Colonic mucosa (tissue), 4 donors: Measurements from ENCODE around the gene ZDHHC11B. TPM values are rescaled to one million over a fixed set of nuclear protein-coding genes. Genes with fewer than 3 reads are reported as not detected.
A peak's percentile ranks its signal among the peaks of the same experiment; 100 is the strongest.
"Not testable (repeated sequence)": the region's sequence is repeated elsewhere in the genome, so short reads cannot be mapped to it uniquely, and the experiment has no call there.

Experiments
- DNase-seq: peaks from one replicate; pipeline ENCODE4 v3.0.0-alpha.2; 2020
- H3K27ac ChIP-seq: fragments of 200-600 bp; one replicate; pipeline ENCODE4 v1.8.0; 2021
- H3K27me3 ChIP-seq: fragments of 200-600 bp; one replicate; pipeline ENCODE4 v1.8.0; 2021
- H3K36me3 ChIP-seq: fragments of 200-600 bp; one replicate; pipeline ENCODE4 v1.8.0; 2021
- H3K4me1 ChIP-seq: fragments of 200-600 bp; one replicate; pipeline ENCODE4 v1.8.0; 2021; ENCODE audit warnings: mild to moderate bottlenecking
- H3K4me3 ChIP-seq: fragments of 200-600 bp; one replicate; pipeline ENCODE4 v1.8.0; 2021
- H3K9ac ChIP-seq, 2 donors: one replicate each; pipeline ENCODE4 v1.7.0; 2013; ENCODE audit warnings: control low read depth in 2 of 2, low read depth in 2 of 2, low read length in 2 of 2
- H3K9me3 ChIP-seq: fragments of 200-600 bp; one replicate; pipeline ENCODE4 v1.8.0; 2021
- intact Hi-C: fragments of 100-400 bp; cut with DNase I; formaldehyde crosslinking; loops from one replicate; pipeline ENCODE4 v1.14.1; 2022
- total RNA-seq, 2 donors: library from RNA; stranded (reverse); fragmentation: NEBNext Ultra II Directional in 1 of 2; extraction: Animal tissue kit (Norgen Biotek cat#: 25700) in 1 of 2; gene quantifications; one replicate each; pipeline ENCODE4 v1.2.1, GENCODE V29; 2021
- donor health status: healthy.
- donor health status: DM: no; HTN: no; CAD: no.
- donor health status: DM: no; HTN: no; CAD: no.

The ZDHHC11B gene
- total RNA-seq, 2 donors from 2014 or later = 1.4 to 2.4 TPM

GRCh38 chr5:794948-795347 lies 10.4 kb upstream of the ZDHHC11B start:
- H3K9me3 ChIP-seq, H3K4me3 ChIP-seq, H3K9ac ChIP-seq, intact Hi-C loops, H3K27ac ChIP-seq, H3K27me3 ChIP-seq, H3K36me3 ChIP-seq, H3K4me1 ChIP-seq, DNase-seq: not testable (repeated sequence)

- not testable (repeated sequence) for H3K9me3 ChIP-seq
These were observed 4.2 kb upstream of the ZDHHC11B start for GRCh38 chr5:788703-789102.

DNA sequence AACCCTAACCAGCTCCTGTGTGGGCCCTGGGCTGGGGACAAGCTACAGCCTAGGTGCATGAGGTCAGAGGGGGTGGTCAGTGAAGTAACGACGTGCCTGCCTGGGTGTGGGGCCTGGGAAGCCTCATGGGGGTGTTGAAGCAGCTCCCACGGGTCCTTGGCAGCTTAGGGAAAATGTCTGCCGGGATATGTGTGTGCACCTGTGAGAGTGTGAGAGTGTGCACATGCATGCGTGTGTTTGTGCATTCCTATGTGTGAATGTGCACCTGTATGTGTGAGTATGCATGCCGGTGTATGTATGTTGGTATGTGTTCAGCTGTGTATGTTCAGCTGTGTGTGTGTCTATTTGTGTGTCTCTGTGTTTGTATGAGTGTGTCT lies 3.3 kb upstream of the ZDHHC11B start:
- not testable (repeated sequence) for H3K9ac ChIP-seq

More at GRCh38 chr5:788703-789102, 4.2 kb upstream of the ZDHHC11B start:
- intact Hi-C loops, H3K4me1 ChIP-seq, H3K9ac ChIP-seq, DNase-seq, H3K27me3 ChIP-seq, H3K27ac ChIP-seq, H3K36me3 ChIP-seq, H3K4me3 ChIP-seq: not testable (repeated sequence)

DNA sequence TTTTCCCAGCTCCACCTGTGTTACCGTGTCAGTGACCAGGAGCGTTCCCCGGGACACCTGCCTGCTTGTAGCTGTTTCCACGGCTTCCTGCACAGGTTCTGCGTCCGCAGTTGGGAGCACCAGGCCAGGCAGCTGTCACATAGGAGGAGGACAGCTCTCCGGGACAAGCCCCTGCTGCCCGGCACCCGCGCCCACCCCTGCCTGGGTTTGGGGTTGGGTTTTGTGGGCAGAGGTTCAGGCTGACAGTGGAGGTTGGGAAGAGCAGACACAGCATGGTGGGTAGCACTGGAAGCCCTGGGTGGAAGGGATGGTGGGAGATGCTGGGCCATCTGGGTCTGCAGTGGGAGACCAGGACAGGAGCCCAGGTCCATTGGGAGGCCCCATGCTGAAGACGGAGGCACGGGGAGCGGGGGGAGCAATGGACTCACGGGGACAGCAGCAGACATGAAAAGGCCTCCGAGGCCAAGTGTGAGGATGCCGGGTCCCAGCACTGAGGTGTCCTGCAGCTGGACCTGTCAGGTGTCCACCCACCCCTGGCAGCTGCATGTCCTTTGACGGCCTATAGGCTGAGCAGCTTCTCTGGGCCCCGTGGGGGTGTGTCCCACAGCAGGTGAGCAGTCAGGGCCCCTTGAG lies 2.8 kb upstream of the ZDHHC11B start:
- H3K27me3 ChIP-seq, DNase-seq, H3K9ac ChIP-seq, H3K4me3 ChIP-seq, H3K4me1 ChIP-seq, H3K27ac ChIP-seq, intact Hi-C loops, H3K9me3 ChIP-seq, H3K36me3 ChIP-seq: not testable (repeated sequence)

More for the DNA sequence above, 3.3 kb upstream of the ZDHHC11B start:
- H3K4me1 ChIP-seq, H3K4me3 ChIP-seq, H3K27me3 ChIP-seq, intact Hi-C loops, H3K9me3 ChIP-seq, DNase-seq, H3K36me3 ChIP-seq, H3K27ac ChIP-seq: not testable (repeated sequence)

DNA sequence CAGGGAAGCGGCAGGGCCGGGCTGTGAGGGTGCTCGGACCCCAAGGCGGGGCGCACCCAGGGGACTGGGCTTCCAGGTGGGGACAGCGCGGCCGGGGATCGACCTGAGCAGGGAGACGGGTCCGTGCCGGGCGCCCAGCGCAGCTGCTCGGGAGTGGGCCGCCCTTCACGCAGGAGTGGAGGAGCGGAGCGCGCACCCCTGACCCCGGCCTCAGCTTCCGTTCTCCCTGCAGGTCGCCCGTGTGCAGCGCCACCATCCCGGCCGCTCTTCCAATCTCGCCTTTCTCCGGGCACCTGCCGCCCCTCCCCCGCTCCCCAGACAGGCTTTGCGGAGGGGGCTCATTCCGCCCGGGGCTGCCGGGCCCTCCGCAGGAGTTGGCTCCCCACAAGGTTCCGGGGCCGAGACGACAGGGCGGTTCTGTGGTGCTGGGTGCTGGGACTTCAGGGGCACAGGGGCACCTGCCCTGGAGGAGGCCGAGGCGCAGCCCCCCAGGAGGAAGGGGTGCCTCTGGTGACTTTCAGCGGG lies 714 bp upstream of the ZDHHC11B start:
- H3K9me3 ChIP-seq, H3K27ac ChIP-seq, DNase-seq, H3K27me3 ChIP-seq, H3K36me3 ChIP-seq, H3K4me1 ChIP-seq, intact Hi-C loops: not testable (repeated sequence)
- Histone ChIP-seq H3K4me3 (peak overlapping the region; percentile 68), H3K9ac (peak overlapping the region in 1 of 2 donors; percentile 33)

GRCh38 chr5:783881-784427 lies 575 bp downstream of the ZDHHC11B start:
- H3K27me3 ChIP-seq, intact Hi-C loops, H3K9me3 ChIP-seq, H3K36me3 ChIP-seq, H3K27ac ChIP-seq, H3K4me1 ChIP-seq: not testable (repeated sequence)
- peak overlapping the region in 1 of 2 donors; percentile 20 for H3K9ac ChIP-seq
- peak; percentile 36 for DNase-seq
- H3K4me3 ChIP-seq = peak overlapping the region; percentile 68

GRCh38 chr5:783049-783802 lies 1.3 kb downstream of the ZDHHC11B start:
- H3K27ac ChIP-seq, H3K27me3 ChIP-seq, H3K36me3 ChIP-seq, H3K9me3 ChIP-seq, H3K9ac ChIP-seq, H3K4me1 ChIP-seq, intact Hi-C loops: not testable (repeated sequence)
- peak; percentile 32 for DNase-seq
- H3K4me3 ChIP-seq = peak overlapping the region; percentile 11

DNA sequence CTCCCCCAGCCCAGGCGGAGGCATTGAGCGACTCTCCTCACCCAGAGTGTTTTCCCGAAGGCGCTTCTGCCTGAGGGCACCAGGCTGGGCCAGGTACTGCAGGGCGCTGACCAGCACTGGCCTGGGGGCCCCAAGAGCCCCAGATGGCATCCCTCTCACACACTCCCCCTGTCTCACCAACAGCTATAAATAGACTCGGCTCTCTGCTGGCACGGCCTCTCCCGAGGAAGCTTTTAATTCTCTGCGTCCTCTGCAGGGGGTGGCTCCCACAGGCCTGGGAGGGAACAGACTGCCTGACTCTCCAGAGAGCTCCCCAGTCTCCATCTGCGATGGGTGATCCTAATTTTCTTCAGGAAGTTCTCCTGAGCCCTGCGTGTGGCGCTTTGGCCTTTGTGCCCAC lies 2.2 kb downstream of the ZDHHC11B start:
- H3K27ac ChIP-seq, H3K27me3 ChIP-seq, H3K4me1 ChIP-seq, intact Hi-C loops, H3K9ac ChIP-seq, DNase-seq, H3K4me3 ChIP-seq, H3K36me3 ChIP-seq, H3K9me3 ChIP-seq: not testable (repeated sequence)

- DNase-seq, H3K9ac ChIP-seq, H3K4me1 ChIP-seq, H3K27me3 ChIP-seq, H3K9me3 ChIP-seq, H3K4me3 ChIP-seq, intact Hi-C loops, H3K36me3 ChIP-seq, H3K27ac ChIP-seq: not testable (repeated sequence)
These were observed 4.0 kb downstream of the ZDHHC11B start for GRCh38 chr5:780571-780970.

DNA sequence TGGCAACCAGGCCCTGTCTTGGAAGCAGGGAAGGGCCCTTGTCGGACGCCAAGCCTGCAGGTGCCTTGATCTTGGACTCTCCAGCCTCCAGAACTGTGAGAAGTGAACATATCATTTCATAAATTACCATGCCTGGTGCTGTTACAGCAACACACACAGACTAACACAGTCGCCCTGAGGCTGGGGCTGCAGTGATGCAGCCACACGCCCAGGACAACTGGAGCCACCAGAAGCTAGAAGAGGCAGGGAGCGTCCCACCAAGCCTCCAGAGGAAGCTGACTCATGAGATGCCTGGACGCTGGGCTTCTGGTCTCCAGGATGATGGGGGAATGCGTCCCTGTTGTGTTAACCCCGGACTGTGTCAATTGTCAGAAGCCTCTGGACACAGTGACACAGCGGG lies 5.6 kb downstream of the ZDHHC11B start:
- intact Hi-C loops = loop anchor here (5.0 kb wide), 1 partner anchor 97 kb away; no protein-coding TSS in a partner anchor
- not testable (repeated sequence) for H3K27me3 ChIP-seq, H3K4me1 ChIP-seq, DNase-seq, H3K36me3 ChIP-seq, H3K27ac ChIP-seq, H3K4me3 ChIP-seq, H3K9ac ChIP-seq, H3K9me3 ChIP-seq

DNA sequence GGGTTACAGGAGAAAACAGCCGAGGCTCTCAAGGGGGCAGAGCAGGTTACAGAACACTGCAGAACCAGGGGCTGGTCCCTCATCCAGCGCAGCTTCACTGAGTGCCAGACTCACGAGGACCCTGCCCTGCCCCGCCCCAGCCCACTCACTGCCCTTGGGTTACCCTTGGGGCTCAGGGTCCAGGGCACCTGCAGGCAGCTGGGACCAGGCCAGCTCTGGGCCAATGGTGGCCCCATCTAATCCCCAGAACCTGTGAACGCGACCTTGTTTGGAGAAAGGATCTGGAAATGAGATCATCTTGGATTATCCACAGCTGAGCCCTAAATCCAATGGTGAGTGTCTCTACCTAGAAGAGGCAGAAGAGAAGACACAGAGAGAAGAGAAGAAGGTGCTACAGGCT lies 6.1 kb downstream of the ZDHHC11B start:
- not testable (repeated sequence) for H3K36me3 ChIP-seq, DNase-seq
- intact Hi-C loops = loop anchor here (5.0 kb wide), 1 partner anchor 96 kb away; no protein-coding TSS in a partner anchor

More for the DNA sequence above, 6.1 kb downstream of the ZDHHC11B start:
- not testable (repeated sequence) for H3K4me1 ChIP-seq, H3K27me3 ChIP-seq, H3K27ac ChIP-seq, H3K9me3 ChIP-seq, H3K9ac ChIP-seq, H3K4me3 ChIP-seq
